ENCODE measurements around the gene SLX9. TPM values are rescaled to one million over a fixed set of nuclear protein-coding genes. Genes with fewer than 3 reads are reported as not detected.
A peak's percentile ranks its signal among the peaks of the same experiment; 100 is the strongest.

Gene SLX9
- total RNA-seq, 1 donor from 2014 or later, result 10.0 TPM

DNA sequence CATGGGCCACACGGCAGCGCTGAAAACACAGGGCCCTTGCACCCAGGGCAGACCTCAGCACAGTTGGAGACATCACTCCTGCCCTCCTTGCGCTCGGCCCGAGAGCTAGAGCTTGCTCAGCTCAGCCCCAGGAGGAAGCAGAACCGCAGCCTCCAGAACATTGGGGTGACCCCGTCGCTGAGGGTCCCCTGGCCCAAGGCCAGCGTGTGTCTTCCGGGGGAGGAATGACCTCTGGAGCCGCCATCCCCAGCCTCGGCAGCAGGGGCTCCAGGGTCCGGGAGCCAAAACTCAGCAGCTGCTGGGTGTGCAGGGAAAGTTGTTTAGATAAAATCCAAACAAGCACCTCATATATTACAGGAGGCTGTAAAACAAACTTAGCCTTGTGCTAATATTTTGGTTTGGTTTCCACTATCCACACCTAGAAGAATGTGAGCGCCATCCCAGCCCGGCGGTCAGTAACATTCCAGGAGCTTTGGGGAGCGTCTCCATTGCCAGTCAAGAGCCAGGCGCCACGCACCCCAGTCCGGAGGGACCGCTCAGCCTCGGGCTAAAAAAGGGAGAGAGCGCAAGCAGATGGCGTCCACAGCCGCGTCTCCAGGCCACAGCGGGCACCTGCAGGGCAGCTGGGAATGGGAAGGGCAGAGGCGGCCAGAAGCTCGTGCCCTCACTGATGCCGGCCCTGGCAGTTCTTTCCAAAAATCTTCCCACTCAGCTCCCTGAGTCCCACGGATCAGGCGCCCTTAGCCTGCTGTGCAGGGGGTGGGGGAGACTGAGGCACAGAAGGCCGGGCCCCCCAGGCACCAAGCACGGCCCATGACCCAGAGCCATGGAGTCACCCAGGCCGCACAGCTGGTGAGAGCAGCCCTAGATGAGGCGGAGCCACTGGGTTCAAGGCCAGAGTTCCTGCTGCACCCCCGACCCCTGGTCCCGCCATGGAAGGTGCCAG lies 52.0 kb downstream of the SLX9 start:
- no peak for DNase-seq

DNA sequence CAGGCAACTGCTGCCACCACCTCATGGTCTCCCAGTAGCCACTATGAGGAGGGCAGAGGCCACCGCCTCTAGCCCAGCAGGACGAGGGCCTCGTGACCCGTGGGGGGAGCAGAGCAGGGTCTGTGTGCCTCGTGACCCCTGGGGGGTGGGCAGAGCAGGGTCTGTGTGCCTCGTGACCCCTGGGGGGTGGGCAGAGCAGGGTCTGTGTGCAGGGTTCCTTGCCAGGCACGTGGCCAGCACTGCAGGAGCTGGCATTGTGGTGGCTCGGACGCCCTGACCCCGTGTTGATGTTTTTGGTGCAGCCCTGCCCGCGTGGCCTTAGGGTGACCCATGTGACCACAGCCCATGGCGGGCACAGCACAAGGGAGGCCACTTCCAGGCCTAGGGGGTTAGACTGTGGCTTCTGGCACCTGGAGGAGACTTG lies 52.8 kb downstream of the SLX9 start:
- no peak for DNase-seq

DNA sequence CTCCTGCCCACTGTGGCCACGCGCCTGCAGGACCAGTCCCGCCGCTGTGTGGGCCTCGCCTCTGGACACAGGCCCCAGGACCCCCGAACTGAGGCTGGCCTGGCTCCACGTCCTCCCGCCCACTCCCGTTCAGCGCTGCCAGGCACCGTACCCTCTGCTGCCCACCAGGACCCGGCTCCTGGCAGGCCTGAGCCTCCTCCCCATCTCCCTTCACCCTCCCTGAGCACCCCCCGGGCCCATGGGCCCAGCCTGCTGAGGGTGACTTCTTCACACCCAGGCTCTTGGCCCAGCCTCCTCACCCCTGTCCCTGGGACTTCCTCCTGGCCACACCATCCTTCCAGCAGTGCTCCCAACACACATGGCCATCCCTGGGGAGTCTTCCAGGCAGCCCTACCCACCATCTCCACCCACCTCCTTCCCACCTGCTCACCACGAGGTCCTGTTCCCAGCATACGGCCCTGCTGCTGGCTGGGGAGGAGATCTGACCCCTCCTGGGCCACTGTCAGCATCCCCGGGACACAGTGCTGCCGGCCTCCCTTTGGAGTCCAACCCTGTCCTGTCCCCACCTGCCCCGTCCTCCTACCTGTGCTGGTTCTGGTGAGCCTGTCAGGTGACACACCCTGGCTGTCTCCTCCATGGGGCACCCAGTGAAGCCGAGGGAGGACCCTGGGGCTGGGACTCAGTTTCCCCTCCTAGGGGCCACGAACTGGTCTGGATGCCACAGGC lies 53.7 kb downstream of the SLX9 start:
- DNase-seq, result no peak

GRCh38 chr21:44994047-44994694 lies 54.3 kb downstream of the SLX9 start:
- peak; percentile 74 for DNase-seq

DNA sequence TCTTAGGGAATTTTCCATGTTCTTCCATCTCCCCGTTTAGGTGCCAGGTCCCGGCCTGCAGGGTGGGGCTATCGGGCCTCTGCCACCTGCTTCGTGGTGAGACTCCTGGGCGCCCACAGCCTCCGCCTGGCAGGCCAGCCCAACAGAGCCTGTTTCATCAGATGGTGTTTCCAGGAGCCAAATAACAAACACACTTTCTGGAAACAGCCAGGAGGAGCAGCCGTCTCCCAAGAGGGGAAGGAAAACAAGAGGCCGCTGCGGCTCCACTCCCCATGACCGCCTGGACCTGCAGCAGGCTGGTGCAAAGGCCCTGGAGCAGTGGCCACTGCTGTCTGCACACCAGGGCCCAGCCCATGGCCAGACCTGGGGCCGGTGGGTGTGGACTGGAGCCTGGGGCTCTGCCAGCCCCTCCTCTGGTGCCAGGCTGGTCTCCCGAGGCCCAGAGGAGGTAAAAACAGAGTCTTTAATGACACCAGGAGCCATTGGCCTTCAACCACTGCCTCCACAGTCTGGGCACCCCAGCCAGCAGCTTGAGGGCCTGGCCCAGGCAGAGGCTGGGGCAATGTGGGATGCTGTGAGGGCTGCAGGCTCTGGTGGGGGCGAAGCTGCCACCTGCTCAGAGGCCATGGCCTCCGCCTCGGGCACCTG lies 55.0 kb downstream of the SLX9 start:
- DNase-seq, result no peak

DNA sequence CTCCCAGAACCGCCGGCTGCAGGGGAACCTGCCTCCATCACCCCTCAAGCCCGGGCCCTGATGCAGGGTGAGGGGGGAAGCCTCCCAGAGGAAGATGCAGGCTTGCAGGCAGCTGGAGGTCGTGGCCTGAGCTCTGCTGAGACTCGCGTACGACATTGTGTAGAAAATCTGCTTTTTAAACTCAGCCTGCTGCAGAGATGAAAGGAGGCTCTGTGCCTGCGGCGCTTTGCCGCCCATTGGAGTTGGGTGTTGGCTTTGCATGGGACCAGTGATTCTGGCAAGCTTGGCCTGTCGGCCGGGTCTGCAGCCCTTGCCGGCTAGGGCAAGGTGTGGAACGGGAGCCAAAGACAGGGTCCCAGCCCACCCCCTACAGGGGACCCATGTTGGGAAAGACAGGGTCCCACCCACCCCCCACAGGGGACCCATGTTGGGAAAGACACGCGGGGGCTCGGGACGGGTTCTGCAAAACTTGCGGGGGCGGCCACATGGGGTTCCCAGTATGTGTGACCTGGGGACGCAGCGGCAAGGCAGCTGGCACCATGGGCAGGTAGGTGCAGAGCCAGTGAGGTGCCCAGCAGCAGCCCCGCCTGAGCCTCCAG lies 55.6 kb downstream of the SLX9 start:
- DNase-seq, result no peak

DNA sequence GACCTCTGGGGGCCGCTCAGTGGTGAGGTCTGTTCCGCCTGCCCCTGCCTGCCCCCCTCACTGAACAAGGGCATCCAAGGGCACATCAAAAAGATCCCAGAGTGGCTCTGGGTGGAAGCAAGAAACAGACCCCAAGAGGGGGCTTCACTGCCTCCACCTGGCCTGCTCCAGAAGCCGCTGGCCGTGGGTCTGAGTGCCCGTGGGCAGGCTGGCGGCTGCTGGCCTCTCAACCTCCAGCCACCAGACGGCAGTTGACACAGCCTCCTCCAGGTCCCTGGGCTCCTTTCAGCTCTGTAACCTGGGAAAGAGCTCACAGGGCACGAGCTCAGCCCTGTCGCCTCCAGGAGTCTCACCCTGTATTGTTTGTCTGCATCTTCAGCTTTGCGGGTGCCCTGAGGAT lies 56.3 kb downstream of the SLX9 start:
- no peak for DNase-seq

DNA sequence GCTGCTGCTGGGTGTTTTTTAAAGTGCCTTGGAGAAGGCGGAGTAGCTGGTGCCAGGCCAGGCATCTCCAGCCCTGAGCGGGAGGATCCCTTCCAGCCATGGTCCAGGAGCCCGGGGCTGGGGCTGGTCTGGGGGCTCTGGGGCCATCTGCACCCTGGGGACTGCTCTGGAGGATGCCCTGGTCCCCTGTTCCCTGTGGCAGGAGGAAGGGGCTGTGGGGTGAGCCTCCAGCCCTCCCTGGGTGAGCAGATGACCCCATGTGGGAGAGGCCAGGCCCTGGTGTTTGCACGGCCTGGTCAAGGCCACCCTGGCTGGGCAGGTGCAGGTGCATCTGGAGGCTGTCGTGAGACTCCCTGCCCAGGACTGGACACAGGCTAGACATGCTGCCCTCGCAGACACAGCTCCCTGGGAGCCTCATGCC lies 56.7 kb downstream of the SLX9 start:
- no peak for DNase-seq

GRCh38 chr21:44996983-44997936 lies 57.4 kb downstream of the SLX9 start:
- no peak for DNase-seq

- no peak for DNase-seq
Observed at GRCh38 chr21:44998086-44998620, 58.3 kb downstream of the SLX9 start.

GRCh38 chr21:44998621-44999427 lies 59.0 kb downstream of the SLX9 start:
- no peak for DNase-seq

DNA sequence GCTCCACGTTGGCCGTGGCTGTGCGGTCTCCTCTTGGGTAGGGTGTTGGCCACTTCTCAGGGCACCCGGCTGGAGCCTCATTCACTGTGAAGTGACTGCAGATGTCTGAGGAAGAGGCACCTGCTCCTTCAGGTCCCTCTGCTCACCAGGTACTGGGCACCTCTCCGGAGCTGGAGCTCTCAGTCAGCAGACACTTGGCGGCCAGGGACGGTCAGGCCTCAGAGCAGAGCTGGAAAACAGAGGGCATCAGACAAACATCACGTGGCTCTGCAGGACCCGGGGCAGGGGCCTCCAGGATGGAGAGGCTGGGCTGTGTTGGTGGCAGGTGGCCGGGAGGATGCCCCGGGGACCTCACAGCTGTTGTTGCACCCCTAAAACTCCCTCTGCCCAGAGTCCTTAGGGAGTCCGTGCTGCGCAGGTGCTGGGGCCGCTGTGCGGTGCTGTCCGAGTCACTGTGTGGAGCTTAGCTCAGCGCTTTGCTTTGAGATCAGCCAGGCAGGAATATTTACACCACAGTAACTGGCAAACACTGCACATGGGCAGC lies 59.7 kb downstream of the SLX9 start:
- no peak for DNase-seq

- DNase-seq, result no peak
Observed at GRCh38 chr21:44999972-45000636, 60.3 kb downstream of the SLX9 start.

DNA sequence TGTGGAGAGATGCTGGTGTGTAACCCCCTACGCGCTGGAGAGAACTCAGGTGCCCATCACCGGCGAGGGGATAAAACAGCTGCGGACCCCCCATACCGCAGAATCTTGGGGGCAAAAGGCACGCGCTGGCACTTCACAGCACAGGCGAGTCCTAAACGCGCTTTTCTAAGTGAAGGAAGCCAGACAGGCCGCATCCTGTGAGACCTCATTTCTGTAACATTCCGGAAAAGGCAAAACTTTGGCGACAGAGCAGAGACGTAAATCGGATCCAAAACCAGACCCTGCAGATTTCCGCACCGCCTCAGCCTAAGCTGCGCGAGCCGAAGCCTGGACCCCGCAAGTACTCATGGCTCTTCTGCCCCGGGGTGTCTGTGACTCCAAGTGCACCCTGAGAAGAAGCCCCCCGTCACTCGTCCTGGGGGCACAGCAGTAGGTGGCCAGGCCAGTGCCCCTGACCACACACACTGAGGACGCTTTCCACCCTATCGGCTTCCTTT lies 60.9 kb downstream of the SLX9 start:
- DNase-seq, result no peak

DNA sequence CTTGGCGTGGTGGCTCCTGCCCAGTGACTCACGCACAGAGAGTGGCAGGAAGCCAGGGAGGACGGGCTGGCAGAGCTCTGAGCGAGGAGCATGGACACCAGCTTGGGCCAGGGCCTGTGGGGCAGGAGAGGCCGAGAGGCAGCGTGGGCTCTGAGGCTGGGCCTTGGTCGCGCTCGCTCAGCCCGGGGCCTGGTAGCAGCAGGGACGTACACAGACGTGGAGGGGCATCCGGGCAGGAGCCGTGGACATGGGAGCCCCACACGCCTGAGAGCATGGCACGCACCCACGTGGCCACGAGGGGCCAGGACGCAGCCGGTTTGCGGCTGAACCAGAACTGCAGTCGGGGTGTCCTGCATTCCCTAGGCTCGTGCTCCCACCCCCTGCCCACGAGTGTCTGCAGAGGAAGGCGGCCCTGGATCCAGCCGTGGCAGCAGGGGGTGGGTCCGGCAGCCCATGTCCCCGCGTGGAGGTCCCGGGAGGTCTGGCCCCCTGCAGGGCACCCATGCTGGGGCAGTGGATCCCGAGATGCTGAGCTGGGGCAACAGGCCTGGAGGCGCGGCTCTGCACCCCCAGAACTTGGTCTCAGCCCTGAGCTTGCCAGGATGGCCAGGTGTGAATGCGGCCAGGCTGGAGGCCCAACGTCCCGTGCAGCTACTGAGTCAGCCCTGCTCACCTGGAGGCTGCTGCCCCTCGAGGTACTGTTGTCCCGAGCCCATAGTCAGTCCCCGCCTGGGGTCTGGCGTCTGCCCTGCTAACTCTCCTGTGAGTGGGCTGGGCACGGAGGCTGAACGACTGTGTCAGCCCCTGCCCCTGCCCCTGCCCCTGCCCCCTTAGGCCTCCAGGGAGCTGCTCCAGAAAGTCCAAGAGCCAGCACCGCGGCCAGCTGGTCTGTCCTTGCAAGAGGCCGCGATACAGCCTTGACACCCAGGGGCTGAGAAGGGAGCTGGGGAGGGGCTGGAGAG lies 61.6 kb downstream of the SLX9 start:
- DNase-seq, result no peak

DNA sequence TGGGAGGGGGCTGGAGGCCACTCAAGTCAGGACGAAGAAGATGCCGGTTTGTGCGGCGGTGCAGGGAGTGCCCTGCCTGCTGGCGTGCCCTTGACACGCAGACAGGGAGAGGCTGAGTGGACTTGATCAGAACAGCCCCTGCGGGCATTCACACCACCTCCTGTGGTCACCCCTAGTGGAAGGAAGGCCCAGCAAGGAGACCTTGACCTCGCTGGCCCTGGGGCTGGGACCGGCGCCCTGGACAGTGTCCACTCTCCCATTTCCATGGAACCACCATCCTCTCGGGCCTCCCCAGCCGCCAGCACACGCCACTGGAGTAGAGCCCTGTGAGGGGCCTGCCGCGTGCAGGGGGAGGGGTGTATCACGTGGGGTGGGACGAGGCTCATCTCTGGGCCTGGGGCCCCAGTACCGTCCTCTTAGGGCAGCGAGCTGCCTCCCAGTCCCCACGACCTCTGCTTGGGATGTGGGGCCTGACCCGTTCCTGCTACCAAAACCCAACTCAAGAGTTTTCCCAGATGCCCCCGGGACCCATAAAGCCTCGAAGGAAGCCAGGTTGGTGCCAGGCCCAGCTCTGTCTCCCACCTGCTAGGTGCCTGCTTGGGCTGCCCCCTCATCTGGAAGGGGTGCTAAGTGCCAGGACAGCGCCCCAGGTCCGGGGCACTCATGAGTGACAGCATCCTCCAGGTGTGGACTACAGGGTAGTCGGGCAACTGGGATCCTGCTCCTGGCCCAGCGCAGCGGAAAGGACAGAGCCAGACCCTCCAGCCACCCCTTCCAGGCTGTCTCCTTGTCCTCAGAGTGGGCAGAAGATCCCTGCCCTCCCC lies 62.8 kb downstream of the SLX9 start:
- DNase-seq, result no peak

All from skin of body (tissue), 2 donors.